ENCODE results near the gene PTCHD1. TPM values are rescaled to one million over a fixed set of nuclear protein-coding genes. Genes with fewer than 3 reads are reported as not detected.

The PTCHD1 gene
- total RNA-seq, 4 donors from 2014 or later = 0.22 to 1.7 (median 0.41) TPM

GRCh38 chrX:23344904-23345271, 10.2 kb downstream of the PTCHD1 start:
- intact Hi-C loops (cut with DNase I) = no loop called here
- Histone ChIP-seq H3K4me3 (no peak overlapping the region), H3K4me1 (no peaks in the 10 kb centered on the region), H3K9me3 (no peaks in the 10 kb centered on the region), H3K27me3 (no peaks in the 10 kb centered on the region), H3K36me3 (no peaks in the 10 kb centered on the region), H3K27ac (no peak overlapping the region)
- TF ChIP-seq POLR2A (IDR thresholded peaks at IDR 0.05) (no peak), CTCF (IDR thresholded peaks at IDR 0.05) (no peak)
- no peak for DNase-seq
- 48 to 85% methylated on average over 2 of the region's 2 CpGs for WGBS, 2 donors

- intact Hi-C loops (cut with DNase I) = no loop called here
- no peak for DNase-seq
- no peaks in the 10 kb centered on the region for H3K27me3 ChIP-seq
Measured at GRCh38 chrX:23356189-23356588, 21.5 kb downstream of the PTCHD1 start.

GRCh38 chrX:23364416-23364815, 29.8 kb downstream of the PTCHD1 start:
- H3K9me3 ChIP-seq = no peaks in the 10 kb centered on the region
- TF ChIP-seq CTCF (IDR thresholded peaks at IDR 0.05) (no peak), POLR2A (IDR thresholded peaks at IDR 0.05) (no peak)

More at GRCh38 chrX:23356189-23356588, 21.5 kb downstream of the PTCHD1 start:
- Histone ChIP-seq H3K27ac (no peak overlapping the region), H3K4me3 (no peak overlapping the region), H3K4me1 (no peaks in the 10 kb centered on the region), H3K9me3 (no peaks in the 10 kb centered on the region), H3K36me3 (no peaks in the 10 kb centered on the region)
- TF ChIP-seq POLR2A (IDR thresholded peaks at IDR 0.05) (no peak), CTCF (IDR thresholded peaks at IDR 0.05) (no peak)
- 75 to 100% methylated on average over 1 to 6 of the region's 6 CpGs for WGBS, 2 donors

GRCh38 chrX:23365541-23365940, 30.9 kb downstream of the PTCHD1 start:
- Histone ChIP-seq H3K9me3 (no peaks in the 10 kb centered on the region), H3K36me3 (no peaks in the 10 kb centered on the region), H3K4me3 (no peak overlapping the region), H3K27me3 (no peaks in the 10 kb centered on the region), H3K27ac (no peak overlapping the region), H3K4me1 (no peaks in the 10 kb centered on the region)
- no peak for DNase-seq
- intact Hi-C loops (cut with DNase I) = no loop called here
- TF ChIP-seq POLR2A (IDR thresholded peaks at IDR 0.05) (no peak), CTCF (IDR thresholded peaks at IDR 0.05) (no peak)
- WGBS, 2 donors = 0 to 33% methylated on average over 1 of the region's 1 CpG

More at GRCh38 chrX:23364416-23364815, 29.8 kb downstream of the PTCHD1 start:
- 50 to 77% methylated on average over 2 to 3 of the region's 3 CpGs for WGBS, 2 donors
- Histone ChIP-seq H3K4me3 (no peak overlapping the region), H3K27ac (no peak overlapping the region), H3K36me3 (no peaks in the 10 kb centered on the region), H3K27me3 (no peaks in the 10 kb centered on the region), H3K4me1 (no peaks in the 10 kb centered on the region)
- DNase-seq = no peak
- intact Hi-C loops (cut with DNase I) = no loop called here

GRCh38 chrX:23366914-23367313, 32.3 kb downstream of the PTCHD1 start:
- WGBS, 2 donors = 75 to 93% methylated on average over 4 of the region's 4 CpGs

More at GRCh38 chrX:23366914-23367313, 32.3 kb downstream of the PTCHD1 start:
- Histone ChIP-seq H3K9me3 (no peaks in the 10 kb centered on the region), H3K4me1 (no peaks in the 10 kb centered on the region), H3K27ac (no peak overlapping the region), H3K4me3 (no peak overlapping the region), H3K27me3 (no peaks in the 10 kb centered on the region), H3K36me3 (no peaks in the 10 kb centered on the region)
- TF ChIP-seq POLR2A (IDR thresholded peaks at IDR 0.05) (no peak), CTCF (IDR thresholded peaks at IDR 0.05) (no peak)
- DNase-seq = no peak
- intact Hi-C loops (cut with DNase I) = no loop called here

Measured in esophagus squamous epithelium (tissue), 5 donors.